Measurements from ENCODE around the gene CNOT6.

CNOT6 gene

GRCh38 chr5:180621311-180621710, 127.1 kb downstream of the CNOT6 start:
- DNase-seq: no peak

- DNase-seq: no peak
Observed at GRCh38 chr5:180622910-180623309, 128.7 kb downstream of the CNOT6 start.

- no peak for DNase-seq
Observed at GRCh38 chr5:180623411-180623834, 129.2 kb downstream of the CNOT6 start.

- no peak for DNase-seq
Observed at GRCh38 chr5:180623844-180624243, 129.7 kb downstream of the CNOT6 start.

- DNase-seq: no peak
Observed at GRCh38 chr5:180624587-180624986, 130.4 kb downstream of the CNOT6 start.

- DNase-seq: no peak
Observed at GRCh38 chr5:180625125-180625790, 131.1 kb downstream of the CNOT6 start.

GRCh38 chr5:180625791-180626660, 131.8 kb downstream of the CNOT6 start:
- no peak for DNase-seq

- no peak for DNase-seq
Observed at GRCh38 chr5:180626661-180627385, 132.6 kb downstream of the CNOT6 start.

- no peak for DNase-seq
Observed at GRCh38 chr5:180627386-180628120, 133.4 kb downstream of the CNOT6 start.
